ENCODE results near the gene GABPA. TPM values are rescaled to one million over a fixed set of nuclear protein-coding genes. Genes with fewer than 3 reads are reported as not detected.

GABPA gene
- total RNA-seq = 10 to 100 TPM; 11.1 to 18.1 (median 15.9) TPM

DNA sequence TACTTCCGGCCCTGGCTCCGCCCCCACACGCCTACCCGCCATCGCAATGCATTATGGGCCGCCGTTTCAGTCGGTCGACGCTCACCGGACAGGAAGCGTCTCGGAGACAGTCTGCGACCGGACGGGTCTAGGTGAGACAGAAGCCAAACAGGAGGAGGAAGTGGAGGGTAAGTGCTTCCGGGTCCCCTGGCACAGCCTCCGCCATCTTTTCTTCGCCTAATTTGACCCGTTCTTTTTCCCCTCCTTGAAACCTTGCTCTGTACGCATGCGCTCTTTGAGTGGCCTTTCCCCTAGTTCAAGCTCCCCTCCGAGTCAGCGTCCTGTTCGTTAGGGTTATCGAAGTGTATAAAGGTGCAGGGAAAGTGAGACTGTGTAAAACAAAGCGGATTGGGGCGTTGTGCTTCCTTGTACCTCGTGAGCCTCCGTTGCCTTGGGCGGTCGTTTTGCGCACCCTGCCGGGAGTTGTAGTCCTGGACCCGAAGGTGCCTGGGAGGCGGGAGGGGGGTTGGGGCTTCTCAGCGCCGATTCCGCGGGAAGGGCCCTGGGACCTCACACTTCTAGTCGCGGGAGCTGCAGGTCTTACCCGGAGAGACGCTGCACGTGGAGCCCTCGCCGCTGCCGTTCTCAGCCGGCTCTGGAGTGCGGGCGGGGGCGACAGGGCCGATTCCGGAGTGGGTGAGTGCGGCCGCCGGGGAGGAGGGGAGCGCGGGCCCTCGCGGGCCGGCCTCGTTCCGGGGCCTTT is at the start of gene GABPA, which contains the start of gene ATP5PF:
TSS of gene GABPA (plus strand) at position 69 of the 742 bp plus-strand sequence. CDS start 6,627 bp downstream, outside the sequence.
TSS of gene ATP5PF (minus strand) at position 1 of the 742 bp plus-strand sequence. CDS start 5,110 bp downstream, outside the sequence.
- WGBS, 2 donors = 0% methylated on average over 20 to 23 of the region's 64 CpGs
- peak; percentile 89 for DNase-seq
- peak within 1 kb of the TSS; percentile 99 for H3K27ac ChIP-seq
- H3K36me3 ChIP-seq = peaks cover 0 to 25% (median 0%) of the 10 kb centered on the region in 3 donors
- peak within 1 kb of the TSS; percentile 91 to 98 (median 96) for H3K4me3 ChIP-seq
- TF ChIP-seq POLR2A (IDR thresholded peaks at IDR 0.05) = peak in 2 of 4 donors; percentile 32 to 42
- TF ChIP-seq, protein P1, sequence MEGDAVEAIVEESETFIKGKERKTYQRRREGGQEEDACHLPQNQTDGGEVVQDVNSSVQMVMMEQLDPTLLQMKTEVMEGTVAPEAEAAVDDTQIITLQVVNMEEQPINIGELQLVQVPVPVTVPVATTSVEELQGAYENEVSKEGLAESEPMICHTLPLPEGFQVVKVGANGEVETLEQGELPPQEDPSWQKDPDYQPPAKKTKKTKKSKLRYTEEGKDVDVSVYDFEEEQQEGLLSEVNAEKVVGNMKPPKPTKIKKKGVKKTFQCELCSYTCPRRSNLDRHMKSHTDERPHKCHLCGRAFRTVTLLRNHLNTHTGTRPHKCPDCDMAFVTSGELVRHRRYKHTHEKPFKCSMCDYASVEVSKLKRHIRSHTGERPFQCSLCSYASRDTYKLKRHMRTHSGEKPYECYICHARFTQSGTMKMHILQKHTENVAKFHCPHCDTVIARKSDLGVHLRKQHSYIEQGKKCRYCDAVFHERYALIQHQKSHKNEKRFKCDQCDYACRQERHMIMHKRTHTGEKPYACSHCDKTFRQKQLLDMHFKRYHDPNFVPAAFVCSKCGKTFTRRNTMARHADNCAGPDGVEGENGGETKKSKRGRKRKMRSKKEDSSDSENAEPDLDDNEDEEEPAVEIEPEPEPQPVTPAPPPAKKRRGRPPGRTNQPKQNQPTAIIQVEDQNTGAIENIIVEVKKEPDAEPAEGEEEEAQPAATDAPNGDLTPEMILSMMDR (IDR thresholded peaks at IDR 0.05) = peak in 2 of 6 experiments; percentile 10 to 19
- no peaks in the 10 kb centered on the region for H3K27me3 ChIP-seq
- H3K9me3 ChIP-seq = no peaks in the 10 kb centered on the region
- peaks cover 9 to 61% (median 40%) of the 10 kb centered on the region in 3 donors for H3K4me1 ChIP-seq
- intact Hi-C loops (cut with DNase I) = no loop called here

GRCh38 chr21:25687787-25688186 is 47.0 kb upstream of the GABPA start:
- TF ChIP-seq, protein P1 (IDR thresholded peaks at IDR 0.05) = no peak
- TF ChIP-seq POLR2A (IDR thresholded peaks at IDR 0.05) = no peak
- intact Hi-C loops (cut with DNase I) = no loop called here

GRCh38 chr21:25688275-25689155 is 46.3 kb upstream of the GABPA start:
- no peaks in the 10 kb centered on the region for H3K9me3 ChIP-seq
- WGBS, 2 donors = 60 to 65% methylated on average over 9 of the region's 9 CpGs
- no peak for DNase-seq

More at GRCh38 chr21:25687787-25688186, 47.0 kb upstream of the GABPA start:
- 82 to 85% methylated on average over 4 of the region's 4 CpGs for WGBS, 2 donors
- no peak for DNase-seq
- no peaks in the 10 kb centered on the region for H3K9me3 ChIP-seq
- H3K27ac ChIP-seq = peak overlapping the region in 3 of 4 donors; percentile 34 to 47 (median 35)
- no peak overlapping the region for H3K4me3 ChIP-seq
- no peaks in the 10 kb centered on the region for H3K4me1 ChIP-seq
- no peaks in the 10 kb centered on the region for H3K36me3 ChIP-seq
- no peaks in the 10 kb centered on the region for H3K27me3 ChIP-seq

GRCh38 chr21:25689226-25689625 is 45.5 kb upstream of the GABPA start:
- 50 to 67% methylated on average over 1 of the region's 1 CpG for WGBS, 2 donors
- no peaks in the 10 kb centered on the region for H3K9me3 ChIP-seq
- peak overlapping the region in 1 of 4 donors; percentile 42 for H3K27ac ChIP-seq

More at GRCh38 chr21:25688275-25689155, 46.3 kb upstream of the GABPA start:
- no peak overlapping the region for H3K4me3 ChIP-seq
- H3K27ac ChIP-seq = peak overlapping the region in 3 of 4 donors; percentile 15 to 47 (median 35)
- intact Hi-C loops (cut with DNase I) = no loop called here
- H3K27me3 ChIP-seq = no peaks in the 10 kb centered on the region
- no peaks in the 10 kb centered on the region for H3K4me1 ChIP-seq
- H3K36me3 ChIP-seq = no peaks in the 10 kb centered on the region
- no peak for TF ChIP-seq POLR2A (IDR thresholded peaks at IDR 0.05)
- TF ChIP-seq, protein P1 (IDR thresholded peaks at IDR 0.05) = no peak

More at GRCh38 chr21:25689226-25689625, 45.5 kb upstream of the GABPA start:
- no peak for TF ChIP-seq POLR2A (IDR thresholded peaks at IDR 0.05)
- TF ChIP-seq, protein P1 (IDR thresholded peaks at IDR 0.05) = no peak
- DNase-seq = no peak
- Histone ChIP-seq H3K36me3 (peaks cover 0 to 5% (median 0%) of the 10 kb centered on the region in 3 donors), H3K27me3 (no peaks in the 10 kb centered on the region), H3K4me1 (no peaks in the 10 kb centered on the region), H3K4me3 (no peak overlapping the region)
- intact Hi-C loops (cut with DNase I) = no loop called here

Measured in esophagus squamous epithelium (tissue), 5 donors.